ENCODE data around the gene TTC33.

The TTC33 gene

DNA sequence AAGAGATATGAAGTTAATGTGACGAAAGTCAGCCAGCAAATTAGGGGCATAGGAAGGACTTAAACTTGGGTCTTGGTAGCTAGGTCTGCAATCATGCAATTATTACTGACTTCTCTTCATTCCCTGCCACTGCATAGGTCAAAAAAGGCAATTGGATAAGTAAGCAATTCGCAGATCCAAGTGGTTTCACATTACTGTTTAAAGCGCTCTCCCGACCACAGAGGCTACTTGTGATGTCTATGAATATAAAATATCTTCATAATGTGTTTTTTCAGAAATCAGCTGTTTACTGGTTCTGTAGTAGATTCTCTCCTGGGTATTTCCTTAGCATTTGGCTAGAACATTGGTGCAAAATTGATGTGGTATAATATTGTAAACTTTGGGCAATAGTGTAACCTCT lies 250.7 kb downstream of the TTC33 start:
- TF ChIP-seq CTCF (IDR thresholded peaks at IDR 0.05; ENCODE audit: control insufficient read depth, insufficient read depth, low read depth, low read length, missing control alignments), result no peak
- DNase-seq (ENCODE audit: low read depth), result no peak
- no peak overlapping the region for H3K4me3 ChIP-seq (ENCODE audit: control insufficient read depth, low read depth, low read length)

DNA sequence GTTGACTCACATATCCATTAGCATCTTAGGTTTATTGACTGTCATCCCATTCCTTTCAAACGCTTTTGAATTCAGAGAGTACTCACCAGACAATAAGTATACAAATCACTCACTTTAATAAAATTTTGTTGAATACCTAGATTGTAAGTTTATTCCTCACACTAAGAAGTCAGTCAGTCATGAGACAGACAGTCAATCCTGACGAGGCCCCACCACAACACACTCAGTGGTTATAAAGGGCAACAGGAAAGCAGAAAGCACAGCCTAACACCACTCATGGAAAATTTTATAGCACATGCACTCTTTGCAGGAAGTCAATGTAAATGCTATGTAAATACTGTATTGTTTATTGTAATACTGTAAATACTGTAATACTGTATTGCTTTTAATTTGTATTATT lies 252.3 kb downstream of the TTC33 start:
- no peak for TF ChIP-seq CTCF (IDR thresholded peaks at IDR 0.05; ENCODE audit: control insufficient read depth, insufficient read depth, low read depth, low read length, missing control alignments)
- no peak for DNase-seq (ENCODE audit: low read depth)
- H3K4me3 ChIP-seq (ENCODE audit: control insufficient read depth, low read depth, low read length), result no peak overlapping the region

DNA sequence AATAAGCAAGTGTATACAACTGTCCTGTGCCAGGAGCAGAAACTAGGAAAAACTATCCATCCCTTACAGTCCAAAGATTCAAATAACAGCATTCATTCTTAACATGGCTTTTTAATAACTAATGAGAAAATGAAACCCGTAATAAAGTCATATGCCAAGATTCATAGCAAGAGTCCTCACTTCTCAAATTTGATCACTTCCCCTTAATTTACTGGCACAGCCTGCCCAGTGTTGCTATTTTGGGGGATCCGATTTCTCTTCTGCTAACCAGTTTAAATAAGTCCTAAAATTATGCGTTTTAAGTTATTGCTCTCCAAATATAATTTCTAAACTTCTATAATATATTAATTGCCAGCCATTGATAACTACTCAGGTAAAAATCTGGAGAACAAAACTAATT lies 253.0 kb downstream of the TTC33 start:
- no peak for DNase-seq (ENCODE audit: low read depth)
- TF ChIP-seq CTCF (IDR thresholded peaks at IDR 0.05; ENCODE audit: control insufficient read depth, insufficient read depth, low read depth, low read length, missing control alignments), result no peak

GRCh38 chr5:40501711-40502444 lies 253.9 kb downstream of the TTC33 start:
- no peak for DNase-seq (ENCODE audit: low read depth)
- no peak overlapping the region for H3K4me3 ChIP-seq (ENCODE audit: control insufficient read depth, low read depth, low read length)
- TF ChIP-seq CTCF (IDR thresholded peaks at IDR 0.05; ENCODE audit: control insufficient read depth, insufficient read depth, low read depth, low read length, missing control alignments), result no peak

More for the DNA sequence above, 253.0 kb downstream of the TTC33 start:
- H3K4me3 ChIP-seq (ENCODE audit: control insufficient read depth, low read depth, low read length), result no peak overlapping the region

DNA sequence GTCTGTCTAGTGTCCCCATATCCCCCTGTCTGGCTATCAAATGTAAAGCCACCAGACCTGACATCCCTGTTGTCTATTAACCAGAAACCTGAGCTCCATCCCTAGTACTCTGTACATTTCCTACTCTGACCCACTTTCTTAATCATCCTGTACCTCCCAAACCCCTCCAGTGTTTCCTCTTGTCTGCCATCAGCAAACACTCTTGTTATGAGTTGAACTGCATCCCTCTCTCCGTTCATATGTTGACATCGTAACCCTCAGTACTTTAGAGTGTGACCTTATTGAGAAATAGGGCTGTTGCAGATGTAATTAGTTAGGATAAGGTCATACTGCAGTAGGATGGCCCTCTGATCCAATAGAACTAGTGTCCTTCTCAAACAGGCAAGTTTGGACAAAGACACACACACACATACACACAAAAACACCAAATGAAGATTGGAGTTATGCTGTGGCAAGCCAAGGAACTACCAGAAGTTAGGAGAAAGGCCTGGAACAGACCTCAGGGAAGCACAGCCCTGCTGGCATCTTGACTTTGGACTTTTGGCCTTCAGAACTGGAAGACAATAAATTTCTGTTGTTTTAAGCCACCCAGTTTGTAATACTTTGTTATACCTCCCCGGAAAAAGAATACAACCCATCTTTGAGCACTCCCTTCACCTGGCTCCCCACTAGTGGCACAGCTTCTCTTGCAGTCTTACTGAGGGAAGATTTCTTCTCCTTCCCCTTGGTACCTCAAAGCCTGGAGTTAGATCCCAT lies 256.1 kb downstream of the TTC33 start:
- DNase-seq (ENCODE audit: low read depth), result no peak
- TF ChIP-seq CTCF (IDR thresholded peaks at IDR 0.05; ENCODE audit: control insufficient read depth, insufficient read depth, low read depth, low read length, missing control alignments), result no peak
- no peak overlapping the region for H3K4me3 ChIP-seq (ENCODE audit: control insufficient read depth, low read depth, low read length)

DNA sequence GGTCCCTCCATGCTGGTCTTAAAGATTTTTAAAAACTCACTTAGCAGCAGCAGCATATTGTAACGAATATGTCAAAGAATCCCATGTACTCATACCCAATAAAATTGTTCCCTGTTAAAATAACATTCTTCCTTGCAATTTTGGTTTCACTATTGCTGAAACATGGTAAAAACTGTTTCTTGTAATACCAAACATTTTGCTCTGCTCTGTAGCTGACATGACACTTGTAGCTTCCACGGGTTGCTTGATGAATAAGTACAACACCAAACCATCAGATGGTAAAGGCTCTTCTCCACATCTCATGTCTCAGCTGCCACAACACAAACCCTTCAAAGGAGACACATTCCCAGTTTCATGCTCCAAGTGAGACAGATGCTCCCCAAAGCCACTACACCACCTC lies 256.8 kb downstream of the TTC33 start:
- no peak for TF ChIP-seq CTCF (IDR thresholded peaks at IDR 0.05; ENCODE audit: control insufficient read depth, insufficient read depth, low read depth, low read length, missing control alignments)
- H3K4me3 ChIP-seq (ENCODE audit: control insufficient read depth, low read depth, low read length), result no peak overlapping the region
- DNase-seq (ENCODE audit: low read depth), result no peak

Measured in AG09309 (cell line).